Body of pancreas (tissue), 4 donors: ENCODE data around the gene APOL2. TPM values are rescaled to one million over a fixed set of nuclear protein-coding genes. Genes with fewer than 3 reads are reported as not detected.

Source experiments
- ATAC-seq: fragments of 150-250 bp; one replicate; pipeline ENCODE4 v1.9.1; 2016
- DNase-seq, 4 donors: peaks; one replicate each; pipeline ENCODE4 v3.0.0-alpha.2; 2019
- H3K27ac ChIP-seq, 4 donors: fragments of 200-600 bp; sonication (generic); 1 replicate in 3 of 4; 2 replicates in 1 of 4; pipeline versions ENCODE4 v1.5.1 to v1.6.1; 2016 to 2019; ENCODE audit warnings: mild to moderate bottlenecking in 1 of 4, mixed read lengths in 1 of 4, moderate library complexity in 1 of 4
- H3K27me3 ChIP-seq, 2 donors: fragments of 200-600 bp; sonication (generic); one replicate each; pipeline ENCODE4 v1.6.0; 2016; ENCODE audit warnings: mild to moderate bottlenecking in 1 of 2
- H3K36me3 ChIP-seq, 2 donors: fragments of 200-600 bp; sonication (generic); replicated peaks in 1 of 2; 2 replicates each; pipeline ENCODE4 v1.5.1; 2016; ENCODE audit warnings: low read depth in 2 of 2; ENCODE audit not compliant: insufficient read depth in 1 of 2
- H3K4me1 ChIP-seq: fragments of 200-600 bp; sonication (generic); one replicate; pipeline ENCODE4 v1.6.0; 2016
- H3K4me3 ChIP-seq, 2 donors: fragments of 200-600 bp; sonication (generic); 1 replicate in 1 of 2; 2 replicates in 1 of 2; pipeline ENCODE4 v1.5.1; 2016 to 2019
- H3K9me3 ChIP-seq, 3 donors: fragments of 200-600 bp; sonication (generic); 1 replicate in 2 of 3; 2 replicates in 1 of 3; pipeline ENCODE4 v1.5.1; 2016
- POLR2A ChIP-seq, 3 donors: fragments of 450-650 bp; IDR thresholded peaks; one replicate each; pipeline ENCODE4 v1.6.1; 2016; ENCODE audit warnings: antibody characterized with exemption in 3 of 3, mild to moderate bottlenecking in 2 of 3
- WGBS, 2 donors: methylation state at CpG; one replicate each; pipeline ENCODE4 v1.1.5; 2017; 5-methylcytosine and 5-hydroxymethylcytosine counted together
- intact Hi-C: fragments of 100-400 bp; cut with DNase I; formaldehyde crosslinking; loops from one replicate; pipeline ENCODE4 v1.15.1; 2023
- total RNA-seq, 2 donors: library from RNA; depleted of rRNA; stranded (reverse); fragments of >200 nt; gene quantifications; one replicate each; pipeline ENCODE4 v1.1.0, GENCODE V29; 2016
- TF ChIP-seq, protein P1 (sequence below), 7 experiments: fragments of 450-650 bp in 4 of 7; fragments of 200-600 bp in 3 of 7; sonication (generic) in 3 of 7; IDR thresholded peaks; one replicate each; pipeline ENCODE4 v1.5.1; 2016 to 2019; ENCODE audit warnings: antibody characterized with exemption in 7 of 7

The APOL2 gene
- total RNA-seq, 2 donors from 2014 or later: 13.5 to 19.1 TPM

DNA sequence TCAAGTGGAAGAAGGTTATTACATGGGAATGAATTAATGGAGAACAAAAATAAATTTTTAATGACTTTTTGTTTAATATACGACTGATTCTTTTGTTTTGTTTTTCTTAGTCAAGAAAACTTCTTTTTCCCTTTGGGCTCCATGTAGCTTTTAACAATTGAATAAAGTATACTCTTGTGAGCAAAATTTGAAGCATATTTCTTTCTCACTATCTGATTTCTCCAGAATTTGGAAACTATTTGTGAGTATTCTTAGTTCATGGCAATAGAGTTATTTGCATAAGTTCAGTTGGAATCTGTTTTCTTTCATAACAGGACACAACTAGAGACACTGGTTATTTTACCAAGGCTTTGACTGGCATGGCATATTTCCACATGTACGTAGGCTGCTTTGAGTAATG is 9.8 kb upstream of the APOL2 start:
- WGBS, 2 donors: 82 to 87% methylated on average over 2 of the region's 2 CpGs
- ATAC-seq: no peak

DNA sequence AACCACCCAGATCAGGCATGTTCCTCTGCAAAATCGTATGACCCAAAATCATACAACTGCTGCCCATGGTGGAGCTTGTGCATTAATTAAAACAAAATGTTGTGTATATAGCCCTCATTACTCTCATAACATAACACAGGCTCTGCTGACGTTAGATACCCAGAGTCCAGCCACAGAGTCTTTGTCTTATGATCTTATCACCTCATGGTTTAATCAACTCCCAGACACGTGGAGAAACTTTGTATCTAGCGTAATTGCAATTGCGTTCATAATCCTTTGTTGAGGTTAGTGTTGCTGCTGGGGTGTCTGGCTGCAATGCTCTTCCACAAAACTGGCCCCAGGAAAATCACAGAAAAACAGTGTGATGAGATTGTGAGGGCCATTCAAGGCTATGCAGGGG is 8.6 kb upstream of the APOL2 start:
- Histone ChIP-seq H3K27ac (no peak overlapping the region), H3K27me3 (no peaks in the 10 kb centered on the region), H3K4me3 (no peak overlapping the region), H3K4me1 (no peaks in the 10 kb centered on the region), H3K36me3 (no peaks in the 10 kb centered on the region), H3K9me3 (no peaks in the 10 kb centered on the region)
- no peak for ATAC-seq
- no peak for DNase-seq
- WGBS, 2 donors: 44 to 65% methylated on average over 5 of the region's 5 CpGs
- intact Hi-C loops: no loop called here
- TF ChIP-seq POLR2A (IDR thresholded peaks at IDR 0.05): no peak
- TF ChIP-seq, protein P1, sequence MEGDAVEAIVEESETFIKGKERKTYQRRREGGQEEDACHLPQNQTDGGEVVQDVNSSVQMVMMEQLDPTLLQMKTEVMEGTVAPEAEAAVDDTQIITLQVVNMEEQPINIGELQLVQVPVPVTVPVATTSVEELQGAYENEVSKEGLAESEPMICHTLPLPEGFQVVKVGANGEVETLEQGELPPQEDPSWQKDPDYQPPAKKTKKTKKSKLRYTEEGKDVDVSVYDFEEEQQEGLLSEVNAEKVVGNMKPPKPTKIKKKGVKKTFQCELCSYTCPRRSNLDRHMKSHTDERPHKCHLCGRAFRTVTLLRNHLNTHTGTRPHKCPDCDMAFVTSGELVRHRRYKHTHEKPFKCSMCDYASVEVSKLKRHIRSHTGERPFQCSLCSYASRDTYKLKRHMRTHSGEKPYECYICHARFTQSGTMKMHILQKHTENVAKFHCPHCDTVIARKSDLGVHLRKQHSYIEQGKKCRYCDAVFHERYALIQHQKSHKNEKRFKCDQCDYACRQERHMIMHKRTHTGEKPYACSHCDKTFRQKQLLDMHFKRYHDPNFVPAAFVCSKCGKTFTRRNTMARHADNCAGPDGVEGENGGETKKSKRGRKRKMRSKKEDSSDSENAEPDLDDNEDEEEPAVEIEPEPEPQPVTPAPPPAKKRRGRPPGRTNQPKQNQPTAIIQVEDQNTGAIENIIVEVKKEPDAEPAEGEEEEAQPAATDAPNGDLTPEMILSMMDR (IDR thresholded peaks at IDR 0.05): no peak

More for the DNA sequence above, 9.8 kb upstream of the APOL2 start:
- Histone ChIP-seq H3K4me3 (no peak overlapping the region), H3K27me3 (no peaks in the 10 kb centered on the region), H3K36me3 (no peaks in the 10 kb centered on the region), H3K9me3 (no peaks in the 10 kb centered on the region), H3K4me1 (no peaks in the 10 kb centered on the region), H3K27ac (no peak overlapping the region)
- DNase-seq: no peak
- intact Hi-C loops: no loop called here
- TF ChIP-seq, protein P1 (IDR thresholded peaks at IDR 0.05): no peak
- TF ChIP-seq POLR2A (IDR thresholded peaks at IDR 0.05): no peak

DNA sequence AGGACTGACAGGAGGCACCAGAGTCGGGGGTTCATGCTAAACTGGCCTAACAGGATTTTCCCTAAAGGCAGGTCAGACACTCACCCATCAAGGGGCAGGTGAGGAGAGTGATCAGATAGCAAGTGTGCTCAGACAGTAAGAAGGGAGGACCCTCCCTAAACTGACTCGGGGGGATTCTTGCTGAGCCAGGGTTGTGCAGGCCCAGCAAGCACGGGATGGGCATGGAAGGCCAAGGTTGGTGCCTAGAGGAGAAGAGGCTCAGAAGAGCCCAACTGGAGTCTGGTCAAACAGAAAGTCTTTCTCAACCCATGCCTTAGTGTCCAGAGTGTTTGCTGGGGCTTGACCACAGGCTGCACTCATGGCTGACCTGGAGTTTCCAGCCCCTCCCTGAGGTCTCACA is 7.4 kb upstream of the APOL2 start:
- H3K27ac ChIP-seq: no peak overlapping the region
- intact Hi-C loops: no loop called here

DNA sequence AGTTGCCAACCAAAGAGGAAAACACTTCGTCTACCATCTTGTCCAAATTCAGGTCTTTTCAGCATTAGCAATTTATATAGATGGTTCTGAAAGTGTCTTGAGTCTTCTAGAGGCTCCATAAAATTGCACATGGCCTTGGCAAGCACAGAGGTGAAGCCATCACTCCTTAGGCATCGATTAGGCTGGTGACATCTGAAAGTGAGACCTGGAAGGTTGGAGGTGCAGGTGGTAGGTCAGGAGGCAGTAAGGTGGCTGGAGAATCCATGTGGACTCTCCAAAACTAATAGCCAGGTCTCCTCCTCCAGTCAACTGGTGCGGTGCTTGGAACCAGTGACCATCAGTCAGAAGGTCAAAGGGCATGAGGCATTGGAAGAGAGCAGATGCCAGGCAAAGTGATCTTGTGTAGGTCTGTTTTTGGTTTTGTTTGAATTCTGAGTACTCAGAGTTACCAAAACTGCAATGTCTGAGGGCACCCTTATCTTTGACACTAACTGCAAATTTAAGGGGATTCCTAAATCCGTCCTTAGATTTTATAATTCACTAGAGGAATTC is 6.6 kb upstream of the APOL2 start:
- H3K27ac ChIP-seq: no peak overlapping the region
- H3K27me3 ChIP-seq: no peaks in the 10 kb centered on the region
- H3K36me3 ChIP-seq: no peaks in the 10 kb centered on the region
- WGBS, 2 donors: 61 to 67% methylated on average over 4 of the region's 4 CpGs
- DNase-seq (no peak), ATAC-seq (no peak)
- no peaks in the 10 kb centered on the region for H3K4me1 ChIP-seq
- no peak for TF ChIP-seq POLR2A (IDR thresholded peaks at IDR 0.05)
- TF ChIP-seq, protein P1 (IDR thresholded peaks at IDR 0.05): no peak
- H3K4me3 ChIP-seq: no peak overlapping the region
- intact Hi-C loops: no loop called here
- no peaks in the 10 kb centered on the region for H3K9me3 ChIP-seq

More for the DNA sequence above, 7.4 kb upstream of the APOL2 start:
- WGBS, 2 donors: 60 to 75% methylated on average over 3 of the region's 3 CpGs
- DNase-seq (no peak), ATAC-seq (no peak)
- no peak overlapping the region for H3K4me3 ChIP-seq
- H3K9me3 ChIP-seq: no peaks in the 10 kb centered on the region
- no peaks in the 10 kb centered on the region for H3K27me3 ChIP-seq
- H3K36me3 ChIP-seq: no peaks in the 10 kb centered on the region
- no peaks in the 10 kb centered on the region for H3K4me1 ChIP-seq
- TF ChIP-seq POLR2A (IDR thresholded peaks at IDR 0.05): no peak
- TF ChIP-seq, protein P1 (IDR thresholded peaks at IDR 0.05): no peak
